Astrocyte of the hippocampus (primary cell): ENCODE measurements around the gene KLHL29.

Experiments used
- DNase-seq: peaks from one replicate; pipeline ENCODE4 v3.0.0; 2011; ENCODE audit warnings: low read depth, low spot score

The KLHL29 gene

DNA sequence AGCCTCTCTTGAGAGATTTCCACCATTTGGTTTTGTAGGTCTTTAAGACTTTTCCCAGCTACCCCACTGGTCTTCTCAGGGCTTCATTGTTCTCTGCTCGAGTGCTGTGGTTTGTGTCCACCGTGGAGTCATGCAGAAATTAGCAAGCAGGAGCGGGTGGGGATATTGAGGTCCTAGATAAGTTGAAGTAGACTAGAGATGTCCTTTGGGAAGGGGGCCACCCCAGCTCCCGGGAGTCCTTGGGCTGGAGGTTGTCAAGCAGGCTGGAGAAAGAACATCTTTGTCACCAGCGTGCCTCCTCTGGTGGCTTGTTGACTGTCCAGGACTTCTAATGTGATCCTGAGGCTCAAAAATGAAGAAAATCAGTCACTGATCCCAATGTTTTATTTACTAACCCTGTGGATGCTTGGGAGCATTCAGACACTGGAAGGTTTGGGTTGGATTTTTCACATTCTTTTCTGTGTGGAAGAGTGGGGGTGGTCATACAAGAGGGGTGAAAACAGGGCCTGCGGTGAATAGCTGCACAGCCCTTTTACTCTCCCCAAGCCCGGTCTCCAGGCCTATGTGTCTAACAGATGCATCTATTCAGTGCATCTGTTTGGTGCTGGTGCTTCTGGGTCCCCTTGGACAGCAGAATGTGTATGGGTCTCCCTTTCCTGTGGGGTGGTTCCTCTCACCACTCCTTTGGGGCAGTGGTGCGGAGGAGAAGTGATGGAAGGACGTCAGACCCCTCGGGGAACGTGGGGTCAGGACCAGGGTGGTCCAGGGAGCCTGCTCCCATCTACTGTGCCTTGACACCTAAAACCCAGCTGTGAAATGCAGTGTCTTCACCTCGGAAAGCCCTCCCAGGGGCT lies 208.1 kb downstream of the KLHL29 start:
- DNase-seq = peak; percentile 57

DNA sequence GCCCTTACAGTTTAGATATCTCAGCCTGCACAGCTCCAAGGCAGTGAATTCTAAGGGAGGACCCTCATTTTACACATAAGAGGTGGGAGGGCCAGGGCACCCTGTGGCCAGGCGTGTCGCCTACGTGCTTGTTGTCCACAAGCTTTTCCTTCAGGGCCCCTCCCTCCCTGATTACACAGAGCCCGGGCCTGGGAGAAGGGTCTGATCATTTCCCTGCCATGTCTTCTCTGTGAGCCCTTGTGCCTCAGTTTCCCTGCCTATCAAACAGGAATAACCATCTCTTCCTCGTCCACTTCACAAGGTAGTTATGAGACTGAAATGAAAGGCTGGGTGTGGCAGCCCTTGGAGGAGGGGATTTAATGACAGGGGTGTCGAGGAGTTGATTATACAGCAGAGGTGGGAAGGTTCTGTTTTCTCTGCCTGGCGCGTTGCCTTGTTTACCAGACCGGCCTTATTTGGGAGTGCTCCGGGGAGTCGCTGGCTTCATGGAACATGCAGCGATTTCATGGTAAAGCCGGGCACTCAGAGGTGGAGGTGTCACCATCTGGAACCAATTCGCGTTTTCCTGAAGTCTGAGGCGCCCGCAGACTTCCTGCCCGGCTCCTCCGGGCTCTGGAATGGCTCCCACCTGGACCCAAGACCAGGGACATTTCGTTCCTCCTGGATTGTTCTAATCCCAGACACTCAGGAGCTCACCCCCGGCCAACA lies 208.9 kb downstream of the KLHL29 start:
- DNase-seq = no peak

DNA sequence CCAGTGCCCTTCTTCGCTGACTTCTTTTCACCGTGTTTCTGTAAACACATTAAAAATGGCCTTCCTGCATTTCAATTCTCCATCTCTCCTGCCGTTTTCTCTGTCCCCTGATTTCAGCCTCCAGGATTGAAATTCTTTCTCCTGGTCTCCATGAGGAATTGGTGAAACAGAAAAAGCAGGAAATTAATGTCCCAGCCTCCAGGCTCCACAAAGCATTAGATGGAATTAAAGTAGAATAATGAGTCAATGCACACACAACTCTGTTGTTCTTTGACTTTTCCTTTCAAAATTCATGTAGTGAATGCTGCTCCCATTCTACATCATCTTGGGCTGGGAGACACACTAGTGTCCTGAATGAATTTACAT lies 209.5 kb downstream of the KLHL29 start:
- DNase-seq = no peak

DNA sequence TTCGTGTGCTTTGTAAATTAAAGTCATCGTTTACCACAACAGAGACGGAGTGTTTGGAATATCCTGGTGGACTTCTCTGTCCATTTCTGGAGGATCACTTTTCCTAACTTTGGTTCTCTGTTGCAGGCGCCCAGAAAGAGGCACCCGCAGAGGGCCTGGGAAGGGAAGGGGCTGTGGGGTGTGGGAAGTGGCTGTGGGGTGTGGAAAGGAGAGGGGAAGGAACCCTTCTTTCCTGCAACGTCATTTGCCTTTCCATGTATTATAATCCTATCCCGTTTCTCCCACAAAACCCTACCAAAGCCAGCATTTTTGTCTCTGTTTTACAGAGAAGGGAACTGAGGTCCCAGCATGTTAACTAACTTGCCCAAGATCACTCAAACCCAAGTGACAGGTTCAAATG lies 210.0 kb downstream of the KLHL29 start:
- no peak for DNase-seq

DNA sequence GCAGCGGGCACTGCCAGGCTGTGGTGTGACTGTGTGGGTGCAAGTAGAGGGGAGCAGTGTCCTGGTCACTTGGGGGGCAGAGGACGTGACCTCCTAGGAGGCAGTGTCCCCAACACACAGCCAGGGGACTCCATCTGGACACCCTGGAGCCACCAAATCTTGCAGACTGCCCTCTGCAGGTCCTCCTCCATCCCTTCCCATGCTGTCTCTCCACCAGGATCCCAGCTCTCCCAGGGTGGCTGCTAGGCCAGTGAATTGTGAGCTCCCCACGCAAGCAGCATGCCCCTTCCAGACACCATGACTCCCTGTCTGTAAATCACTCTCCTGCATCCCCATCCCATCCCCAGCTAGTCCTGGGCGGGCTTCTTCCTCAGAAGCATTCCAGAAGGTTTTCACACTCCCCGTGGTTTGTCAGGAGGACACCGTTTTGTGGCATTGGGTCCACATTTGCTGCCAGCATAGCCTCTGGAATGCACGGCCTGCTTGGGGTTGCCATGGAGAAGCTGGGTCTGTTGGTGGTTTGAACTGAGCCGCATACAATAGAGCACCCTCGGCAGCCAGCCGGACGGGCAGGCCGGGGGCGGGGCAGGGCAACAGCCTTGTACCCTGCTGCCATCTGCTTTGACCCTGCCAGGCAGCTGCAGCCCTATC lies 210.7 kb downstream of the KLHL29 start:
- peak; percentile 97 for DNase-seq

DNA sequence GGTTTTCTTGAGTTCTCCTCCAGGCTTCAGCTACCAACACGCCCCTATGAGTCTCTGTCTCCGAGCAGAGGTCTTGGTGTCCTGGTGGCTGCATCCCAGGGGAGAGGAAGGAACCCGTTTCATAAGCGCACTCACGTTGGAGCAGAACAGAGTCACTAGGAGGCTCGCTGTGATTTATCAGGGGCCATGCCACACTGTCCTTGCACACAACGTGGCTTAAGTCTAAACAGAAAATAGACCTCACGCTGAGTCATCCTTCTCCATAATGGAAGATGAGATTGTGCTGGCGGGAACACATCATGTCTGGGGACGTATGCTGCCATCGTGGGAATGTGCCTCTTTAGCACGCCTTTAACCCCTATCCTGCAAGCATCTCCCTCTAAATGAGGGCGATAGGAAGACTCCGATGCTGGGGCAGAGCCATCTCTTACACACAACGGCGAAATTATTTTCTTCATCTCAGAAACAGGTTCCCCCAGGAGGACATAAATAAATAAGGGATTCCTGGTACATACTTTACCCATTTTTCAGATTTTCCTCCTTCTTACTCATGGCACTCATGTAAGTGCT lies 211.4 kb downstream of the KLHL29 start:
- peak; percentile 63 for DNase-seq

DNA sequence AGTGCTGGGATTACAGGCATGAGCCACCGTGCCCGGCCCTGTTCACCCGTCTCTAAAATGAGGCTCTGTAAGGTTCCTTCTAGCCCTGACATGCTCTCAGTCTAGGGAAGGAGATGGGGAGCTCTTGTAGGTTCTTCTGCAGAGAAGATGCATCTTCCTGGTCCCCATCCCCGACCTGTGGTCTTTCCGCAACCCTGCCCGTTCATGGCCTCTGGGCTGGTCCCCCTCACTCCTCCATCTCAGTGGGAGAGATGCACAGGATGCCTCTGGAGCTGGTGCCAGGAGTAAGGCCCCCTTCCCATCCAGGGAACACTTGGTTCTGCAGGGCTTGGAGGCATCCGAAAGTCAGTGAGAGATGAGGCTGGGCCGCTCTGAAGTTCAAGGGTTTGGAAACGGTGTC lies 212.7 kb downstream of the KLHL29 start:
- DNase-seq = no peak

DNA sequence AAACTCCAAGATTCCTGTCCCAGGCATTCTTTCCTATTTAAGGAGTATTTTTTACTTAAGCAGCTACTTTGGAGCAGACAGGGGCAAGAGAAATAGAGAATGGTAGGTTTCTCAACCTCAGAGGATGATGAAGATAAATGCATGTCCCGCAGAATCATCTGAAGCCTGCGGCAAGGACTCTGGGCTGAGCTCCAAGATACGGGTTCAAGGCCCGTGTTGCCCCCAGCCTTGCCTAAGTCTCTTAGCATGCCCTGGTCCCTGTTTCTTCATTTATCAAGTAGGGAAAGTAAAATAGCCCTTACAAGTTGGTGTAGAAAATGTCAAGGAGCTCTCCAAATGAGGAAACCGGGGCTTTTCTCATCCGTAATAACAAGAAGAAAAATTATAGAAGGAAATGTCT lies 214.0 kb downstream of the KLHL29 start:
- DNase-seq = no peak

DNA sequence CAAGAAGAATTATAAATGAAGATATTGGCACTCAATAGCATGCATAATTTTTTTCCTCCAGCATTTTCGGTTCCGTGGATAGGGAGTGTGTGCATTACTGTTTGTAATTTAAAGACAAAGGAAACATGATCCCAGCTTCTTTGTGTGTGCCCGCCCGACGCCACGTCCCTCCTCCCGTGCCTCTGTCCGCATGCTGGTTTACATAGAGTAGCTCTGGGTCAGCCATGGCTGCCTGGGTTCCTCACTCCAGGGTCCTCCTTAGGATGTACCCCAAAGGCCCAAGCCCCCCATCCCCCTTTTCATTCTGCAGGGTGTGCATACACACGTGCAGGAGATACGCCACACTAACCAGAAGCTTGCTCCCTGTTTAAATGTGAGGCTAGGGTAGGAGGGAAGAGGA lies 214.7 kb downstream of the KLHL29 start:
- no peak for DNase-seq

DNA sequence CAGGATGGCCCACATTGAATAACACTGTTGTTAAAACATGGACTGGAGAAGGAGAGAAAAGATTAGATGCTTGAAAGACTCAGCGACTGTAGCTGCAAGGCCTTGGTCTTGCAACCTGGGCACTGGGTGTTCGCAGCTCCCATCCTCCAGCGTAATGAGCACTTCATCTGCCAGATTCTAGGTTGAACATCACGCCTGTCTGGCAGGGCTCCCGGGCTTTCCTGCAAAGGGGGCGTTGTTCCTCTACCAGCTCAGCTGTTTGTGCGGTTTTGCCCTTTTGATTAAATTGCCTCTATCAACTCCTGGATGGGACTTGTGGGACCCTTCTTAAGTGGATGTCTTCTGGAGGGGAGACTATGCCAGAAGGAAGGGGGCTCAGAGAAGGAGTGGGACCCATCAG lies 215.4 kb downstream of the KLHL29 start:
- peak; percentile 69 for DNase-seq

DNA sequence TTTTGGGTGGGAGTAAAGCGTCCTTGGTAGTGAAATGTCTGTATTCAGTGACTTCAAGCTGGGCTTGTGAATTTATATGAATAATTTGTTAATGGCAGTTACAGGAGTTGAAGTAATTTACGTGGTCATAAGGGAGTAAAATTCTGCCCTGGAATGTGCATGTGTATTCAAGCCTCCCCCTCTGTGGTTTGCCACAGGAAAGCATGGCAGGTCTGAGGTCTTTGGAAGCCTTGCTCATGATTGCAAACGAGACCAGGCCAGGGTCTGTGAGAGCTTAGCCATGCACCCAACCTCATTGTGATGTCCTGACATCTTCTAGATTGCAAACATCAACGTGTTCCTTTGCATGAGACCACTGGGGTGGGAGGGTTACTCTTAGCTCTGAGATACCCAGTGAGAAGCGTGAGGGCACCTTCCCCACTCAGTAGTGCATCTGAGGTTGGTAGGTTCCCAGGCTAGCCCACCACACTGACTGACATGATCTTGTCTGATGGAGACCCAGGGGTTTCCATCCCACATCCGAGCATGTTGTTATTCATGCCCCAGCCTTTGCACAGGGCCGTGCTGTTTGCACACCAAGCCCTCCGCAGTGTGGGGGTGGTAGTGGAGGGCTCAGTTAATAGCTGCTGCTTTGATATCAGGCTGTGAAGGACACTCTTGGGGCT lies 216.5 kb downstream of the KLHL29 start:
- peak; percentile 78 for DNase-seq

DNA sequence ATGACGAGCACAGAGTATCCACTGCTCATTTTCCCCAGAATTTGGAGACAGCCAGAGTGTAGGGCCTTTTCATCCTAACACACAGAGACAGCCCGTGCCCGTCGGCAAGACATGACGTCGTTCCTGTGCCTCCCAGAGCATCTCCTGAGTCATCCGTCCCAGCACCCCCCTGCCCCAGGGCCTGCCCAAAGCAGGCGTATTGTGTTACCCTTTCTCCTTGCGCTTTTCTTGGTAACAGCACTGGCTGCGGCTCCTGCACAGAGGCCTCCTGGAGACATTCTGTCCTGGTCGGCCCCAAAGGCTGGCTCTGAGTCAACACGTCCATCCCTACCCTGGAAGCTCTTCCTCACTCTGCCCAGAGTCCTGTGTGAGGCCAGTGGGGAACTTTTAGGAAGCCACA lies 217.1 kb downstream of the KLHL29 start:
- peak; percentile 84 for DNase-seq

DNA sequence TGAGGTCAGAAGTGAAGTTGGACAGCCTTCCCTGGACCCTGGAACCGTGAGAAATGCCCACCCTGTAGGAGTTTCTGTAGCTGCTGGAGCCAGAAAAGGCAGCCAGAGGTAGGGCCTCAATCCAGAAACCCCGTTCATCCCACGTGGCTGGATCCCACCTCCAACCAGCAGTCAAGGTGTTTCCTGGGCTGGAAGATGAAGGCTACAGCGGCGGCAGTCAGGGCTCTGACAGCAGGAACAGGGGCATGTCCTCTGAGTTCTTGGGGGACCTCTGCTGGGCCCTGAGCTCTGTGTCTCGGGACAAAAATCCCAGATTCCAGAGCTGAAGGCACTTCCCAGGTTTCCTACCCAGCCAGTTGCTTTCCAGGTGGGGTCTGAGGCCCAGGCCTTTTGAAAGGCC lies 218.2 kb downstream of the KLHL29 start:
- DNase-seq = no peak

DNA sequence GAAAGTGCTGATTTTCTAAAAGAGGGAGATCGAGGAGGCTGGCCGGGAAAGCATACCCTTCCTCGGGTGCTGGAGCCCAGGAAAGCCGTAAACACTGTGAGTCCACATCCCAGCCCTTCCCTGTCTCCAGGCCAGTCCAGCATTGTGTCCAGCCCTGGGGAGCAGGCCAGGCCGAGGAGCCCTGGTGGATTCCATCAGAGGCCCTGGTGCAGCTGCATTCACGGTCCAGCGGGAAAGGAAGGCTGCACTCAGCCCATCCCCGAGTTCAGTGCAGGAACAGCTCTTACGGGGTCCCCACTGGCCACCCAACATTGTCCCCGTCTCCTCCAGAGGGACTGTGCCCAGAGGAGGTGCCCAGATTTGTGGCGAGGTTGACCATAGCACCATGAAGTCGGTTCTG lies 218.6 kb downstream of the KLHL29 start:
- DNase-seq = no peak

DNA sequence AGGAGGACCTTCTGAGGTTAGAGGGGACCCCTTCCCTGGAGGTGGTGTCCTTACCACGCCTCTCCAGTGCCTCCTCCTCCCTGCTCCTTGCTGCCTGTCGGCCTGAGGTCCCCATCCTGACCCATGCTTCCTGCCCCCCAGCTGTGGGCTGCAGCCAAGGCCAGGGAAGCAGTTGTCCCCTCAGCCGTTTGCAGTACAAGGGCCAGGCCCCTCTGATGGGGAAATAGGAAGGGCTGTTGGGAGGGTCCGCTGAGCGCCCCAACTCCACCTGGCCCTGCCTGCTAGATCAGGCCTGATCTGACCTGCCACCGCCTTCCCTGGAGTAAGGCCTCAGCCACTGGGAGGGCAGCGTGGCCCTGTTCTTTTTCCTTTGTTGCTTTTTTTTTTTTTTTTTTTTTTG lies 219.8 kb downstream of the KLHL29 start:
- no peak for DNase-seq

DNA sequence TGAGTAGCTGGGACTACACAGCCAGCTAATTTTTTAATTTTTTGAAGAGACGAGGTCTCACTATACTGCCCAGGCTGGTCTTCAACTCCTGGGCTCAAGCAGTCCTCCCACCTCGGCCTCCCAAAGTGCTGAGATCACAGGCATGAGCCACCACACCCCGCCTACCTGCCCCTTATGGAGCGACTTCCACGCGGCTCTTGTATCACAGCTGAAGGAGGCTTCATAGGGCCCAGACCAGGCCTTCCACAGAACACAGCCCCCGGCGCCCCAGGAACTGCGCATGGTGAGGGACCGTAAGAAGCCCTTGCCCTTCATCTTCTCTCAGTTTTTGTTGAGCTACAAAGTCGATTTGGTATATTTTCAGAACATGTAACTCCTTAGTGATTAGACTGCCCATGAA lies 220.3 kb downstream of the KLHL29 start:
- DNase-seq = no peak

DNA sequence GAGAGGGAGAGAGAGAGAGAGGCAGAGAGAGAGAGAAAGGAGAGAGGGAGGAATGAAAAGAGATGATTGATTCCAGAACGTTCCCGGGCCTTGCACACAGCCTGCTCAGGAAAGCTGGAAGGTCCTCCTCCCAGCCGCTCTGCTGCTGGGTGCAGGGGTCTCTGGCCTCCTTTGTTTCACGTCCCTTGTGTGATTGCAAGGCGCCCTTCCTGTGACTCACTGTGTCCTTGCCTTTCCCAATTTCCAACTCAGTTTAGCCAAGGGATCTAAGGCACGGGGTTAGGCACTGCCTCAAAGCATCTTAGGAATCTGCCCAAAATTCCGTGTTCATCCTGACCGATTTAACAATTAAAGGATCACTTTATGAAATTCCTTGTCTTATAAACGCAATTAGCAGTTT lies 221.2 kb downstream of the KLHL29 start:
- DNase-seq = no peak

DNA sequence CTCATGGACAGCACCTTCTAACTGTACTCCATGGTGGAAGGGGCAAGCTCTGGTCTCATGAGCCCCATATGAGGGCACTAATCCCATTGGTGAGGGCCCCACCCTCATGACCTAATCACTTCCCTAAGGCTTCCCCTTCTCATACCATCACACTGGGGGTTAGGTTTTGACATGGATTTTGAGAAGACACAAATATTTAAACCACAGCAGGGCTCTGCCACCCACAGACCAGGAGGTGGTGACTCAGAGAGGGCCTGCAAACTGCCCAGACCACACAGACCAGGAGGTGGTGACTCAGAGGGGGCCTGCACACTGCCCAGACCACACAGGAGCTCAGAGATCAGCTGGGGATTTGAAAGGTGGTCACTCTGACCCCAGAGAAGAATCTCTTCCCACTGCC lies 222.0 kb downstream of the KLHL29 start:
- DNase-seq = peak; percentile 69

DNA sequence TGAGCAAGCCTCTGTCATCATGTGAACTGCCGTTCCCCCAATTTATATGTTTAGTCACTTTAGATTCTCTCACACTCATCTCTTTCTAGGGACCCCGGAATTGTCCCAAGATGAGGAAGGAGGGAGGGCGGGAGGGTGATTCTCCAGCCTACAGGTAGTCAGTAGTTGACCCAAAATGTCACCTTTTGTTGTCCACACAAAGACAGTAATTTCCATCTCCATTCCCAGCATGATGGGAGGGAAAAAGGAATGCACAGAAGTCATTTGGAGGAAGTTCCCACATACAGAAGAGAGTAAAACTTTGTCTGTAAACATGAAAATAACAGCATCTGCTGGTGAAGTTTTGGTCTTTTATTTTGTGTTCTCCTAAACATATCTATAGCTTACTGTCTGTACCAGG lies 222.9 kb downstream of the KLHL29 start:
- DNase-seq = no peak

DNA sequence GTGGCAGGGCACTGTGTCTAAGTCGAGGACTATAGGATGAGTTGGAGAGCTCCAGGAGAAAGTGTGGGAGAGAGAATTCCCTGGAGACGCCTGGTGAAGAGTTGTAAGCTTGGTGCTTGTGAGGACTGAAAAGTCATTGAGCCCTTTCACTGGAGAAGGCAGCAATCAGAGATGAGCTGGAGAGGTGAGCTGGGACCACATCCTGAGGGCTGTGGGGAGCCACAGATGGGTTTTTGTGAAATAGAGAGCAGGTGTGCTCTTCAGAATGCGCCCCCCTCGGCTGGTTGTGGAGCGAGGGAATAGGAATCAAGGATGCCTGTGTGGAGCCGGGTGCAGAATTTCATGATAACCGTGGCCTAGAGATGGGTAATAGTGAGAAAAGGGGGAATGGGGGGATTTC lies 224.3 kb downstream of the KLHL29 start:
- no peak for DNase-seq

DNA sequence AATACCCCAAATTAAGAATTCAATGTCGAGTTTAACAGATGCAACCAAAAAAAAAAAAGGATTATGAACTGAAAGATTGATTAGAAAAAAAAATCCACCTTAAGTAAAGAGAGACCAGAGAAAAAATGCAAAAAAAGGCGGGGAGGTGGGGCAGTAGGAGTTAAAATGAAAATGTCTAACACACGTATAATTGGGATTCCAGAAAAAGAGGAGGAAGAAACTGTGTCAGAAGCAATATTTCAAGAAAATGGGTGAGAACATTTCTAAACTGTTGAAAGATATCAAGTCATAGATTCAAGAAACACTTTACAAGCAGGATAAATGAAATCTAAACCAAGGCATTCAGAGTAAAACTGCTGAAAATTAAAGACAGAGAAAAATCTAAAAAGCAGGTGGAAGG lies 226.9 kb downstream of the KLHL29 start:
- DNase-seq = no peak

DNA sequence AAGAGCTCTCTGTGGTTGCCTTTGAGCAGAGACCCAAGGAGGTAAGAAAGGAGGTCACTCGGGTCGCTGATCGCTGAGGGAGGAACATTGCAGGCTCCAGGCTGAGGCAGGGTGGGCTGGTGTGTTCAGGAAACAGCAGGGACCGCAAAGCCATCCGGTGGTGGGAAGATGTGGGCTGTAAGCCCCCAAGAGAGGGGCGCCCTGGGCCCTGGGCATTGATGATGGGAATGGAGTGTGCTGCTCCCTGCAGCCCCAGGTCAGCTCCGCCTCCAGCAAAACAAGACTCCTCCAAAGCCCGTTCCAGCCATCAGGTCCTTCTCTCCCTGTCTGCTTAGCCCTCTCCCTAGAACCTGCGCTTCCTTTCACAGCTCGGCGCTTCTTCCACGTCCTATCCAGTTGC lies 229.7 kb downstream of the KLHL29 start:
- no peak for DNase-seq
